ENCODE results near the gene SEZ6L.

- TF ChIP-seq POLR2AphosphoS5 (IDR thresholded peaks at IDR 0.05; ENCODE audit: borderline replicate concordance, low read depth, low read length): no peak
- TF ChIP-seq EZH2 (IDR thresholded peaks at IDR 0.05): no peak
- no peak for TF ChIP-seq FOXP2 (optimal IDR thresholded peaks at IDR 0.05; ENCODE audit: control extremely low read depth, extremely low read length, insufficient read depth)
Measured at GRCh38 chr22:26318975-26319374, 149.7 kb downstream of the SEZ6L start.
